Measurements from ENCODE around the gene THAP11.

The THAP11 gene

DNA sequence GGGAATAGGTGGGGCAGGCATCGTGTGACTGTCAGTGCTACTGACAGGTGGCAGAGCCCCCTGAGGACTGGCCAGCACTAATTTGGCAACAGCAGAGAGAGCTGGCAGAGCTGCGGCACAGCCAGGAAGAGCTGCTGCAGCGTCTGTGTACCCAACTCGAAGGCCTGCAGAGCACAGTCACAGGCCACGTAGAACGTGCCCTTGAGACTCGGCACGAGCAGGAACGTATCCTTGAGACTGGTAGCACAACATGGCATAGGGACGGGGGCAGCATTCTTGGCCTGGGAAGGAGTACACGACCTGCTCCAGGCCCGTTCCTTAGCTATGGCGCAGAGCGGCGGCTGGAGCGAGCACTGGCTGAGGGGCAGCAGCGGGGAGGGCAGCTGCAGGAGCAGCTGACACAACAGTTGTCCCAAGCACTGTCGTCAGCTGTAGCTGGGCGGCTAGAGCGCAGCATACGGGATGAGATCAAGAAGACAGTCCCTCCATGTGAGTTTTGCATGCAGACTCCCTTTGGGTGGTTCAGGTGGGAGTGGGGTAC is 39.6 kb downstream of the THAP11 start:
- H3K36me3 ChIP-seq (ENCODE audit: control insufficient read depth, insufficient read depth, low read length), result peaks cover 89% of the 10 kb centered on the region
- no peak for DNase-seq
- H3K27me3 ChIP-seq (replicated peaks; ENCODE audit: control insufficient read depth, insufficient read depth, low read length, poor library complexity, severe bottlenecking), result no peaks in the 10 kb centered on the region
- no peaks in the 10 kb centered on the region for H3K9me3 ChIP-seq (ENCODE audit: control insufficient read depth, low read length)
- no peak overlapping the region for H3K27ac ChIP-seq (ENCODE audit: insufficient read depth, low read length, poor library complexity, severe bottlenecking)
- H3K4me1 ChIP-seq (ENCODE audit: control insufficient read depth, insufficient read depth, low read length, poor library complexity, severe bottlenecking), result peaks cover 3% of the 10 kb centered on the region
- H3K4me3 ChIP-seq (ENCODE audit: insufficient read depth, low read depth, low read length, poor library complexity, severe bottlenecking), result no peak overlapping the region

DNA sequence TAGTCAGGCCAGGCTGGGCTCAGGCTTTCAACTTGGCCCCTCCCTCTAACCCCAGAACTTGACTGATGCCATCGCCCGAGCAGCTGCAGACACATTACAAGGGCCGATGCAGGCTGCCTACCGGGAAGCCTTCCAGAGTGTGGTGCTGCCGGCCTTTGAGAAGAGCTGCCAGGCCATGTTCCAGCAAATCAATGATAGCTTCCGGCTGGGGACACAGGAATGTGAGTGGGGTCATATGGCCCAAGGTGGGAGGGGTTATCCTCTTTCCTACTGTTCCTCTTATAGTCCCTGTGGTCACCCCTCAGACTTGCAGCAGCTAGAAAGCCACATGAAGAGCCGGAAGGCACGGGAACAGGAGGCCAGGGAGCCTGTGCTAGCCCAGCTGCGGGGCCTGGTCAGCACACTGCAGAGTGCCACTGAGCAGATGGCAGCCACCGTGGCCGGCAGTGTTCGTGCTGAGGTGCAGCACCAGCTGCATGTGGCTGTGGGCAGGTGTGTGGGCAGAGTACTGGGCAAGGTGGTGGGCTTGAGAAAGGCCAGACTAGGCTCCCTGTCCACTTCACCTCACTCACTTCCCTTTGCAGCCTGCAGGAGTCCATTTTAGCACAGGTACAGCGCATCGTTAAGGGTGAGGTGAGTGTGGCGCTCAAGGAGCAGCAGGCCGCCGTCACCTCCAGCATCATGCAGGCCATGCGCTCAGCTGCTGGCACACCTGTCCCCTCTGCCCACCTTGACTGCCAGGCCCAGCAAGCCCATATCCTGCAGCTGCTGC is 40.4 kb downstream of the THAP11 start:
- no peak for DNase-seq
- H3K36me3 ChIP-seq (ENCODE audit: control insufficient read depth, insufficient read depth, low read length), result peaks cover 83% of the 10 kb centered on the region

DNA sequence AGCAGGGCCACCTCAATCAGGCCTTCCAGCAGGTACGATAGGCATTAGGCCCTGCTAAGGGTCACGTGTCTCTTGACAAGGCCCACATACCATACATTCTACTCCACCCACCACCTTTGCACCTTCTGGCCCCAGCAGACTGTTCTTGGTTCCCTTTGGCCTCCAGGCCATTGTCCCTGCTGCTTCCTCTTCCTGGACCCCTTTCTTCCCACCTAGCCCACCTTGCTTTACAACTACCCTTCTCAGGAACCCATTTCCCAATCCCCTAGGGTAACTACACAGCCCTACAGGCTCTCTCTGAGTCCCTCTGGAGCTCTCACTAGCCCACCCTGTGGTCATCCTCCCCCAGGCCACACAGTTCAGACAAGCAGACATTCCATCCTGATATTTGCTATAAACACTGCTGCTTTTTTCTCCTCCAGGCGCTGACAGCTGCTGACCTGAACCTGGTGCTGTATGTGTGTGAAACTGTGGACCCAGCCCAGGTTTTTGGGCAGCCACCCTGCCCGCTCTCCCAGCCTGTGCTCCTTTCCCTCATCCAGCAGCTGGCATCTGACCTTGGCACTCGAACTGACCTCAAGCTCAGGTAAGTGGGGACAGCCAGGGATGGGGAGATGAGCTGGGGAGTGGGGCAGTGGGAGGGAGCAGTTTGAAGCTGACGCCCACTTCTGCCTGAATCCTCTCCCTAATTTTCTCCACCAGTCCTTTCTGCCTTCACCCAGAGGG is 41.2 kb downstream of the THAP11 start:
- Histone ChIP-seq H3K4me3 (ENCODE audit: insufficient read depth, low read depth, low read length, poor library complexity, severe bottlenecking) (no peak overlapping the region), H3K27ac (ENCODE audit: insufficient read depth, low read length, poor library complexity, severe bottlenecking) (no peak overlapping the region), H3K27me3 (replicated peaks; ENCODE audit: control insufficient read depth, insufficient read depth, low read length, poor library complexity, severe bottlenecking) (no peaks in the 10 kb centered on the region), H3K4me1 (ENCODE audit: control insufficient read depth, insufficient read depth, low read length, poor library complexity, severe bottlenecking) (no peaks in the 10 kb centered on the region), H3K36me3 (ENCODE audit: control insufficient read depth, insufficient read depth, low read length) (peaks cover 75% of the 10 kb centered on the region), H3K9me3 (ENCODE audit: control insufficient read depth, low read length) (no peaks in the 10 kb centered on the region)
- DNase-seq, result no peak

More for the DNA sequence above, 40.4 kb downstream of the THAP11 start:
- Histone ChIP-seq H3K4me1 (ENCODE audit: control insufficient read depth, insufficient read depth, low read length, poor library complexity, severe bottlenecking) (no peaks in the 10 kb centered on the region), H3K27ac (ENCODE audit: insufficient read depth, low read length, poor library complexity, severe bottlenecking) (no peak overlapping the region), H3K4me3 (ENCODE audit: insufficient read depth, low read depth, low read length, poor library complexity, severe bottlenecking) (no peak overlapping the region), H3K9me3 (ENCODE audit: control insufficient read depth, low read length) (no peaks in the 10 kb centered on the region), H3K27me3 (replicated peaks; ENCODE audit: control insufficient read depth, insufficient read depth, low read length, poor library complexity, severe bottlenecking) (no peaks in the 10 kb centered on the region)

DNA sequence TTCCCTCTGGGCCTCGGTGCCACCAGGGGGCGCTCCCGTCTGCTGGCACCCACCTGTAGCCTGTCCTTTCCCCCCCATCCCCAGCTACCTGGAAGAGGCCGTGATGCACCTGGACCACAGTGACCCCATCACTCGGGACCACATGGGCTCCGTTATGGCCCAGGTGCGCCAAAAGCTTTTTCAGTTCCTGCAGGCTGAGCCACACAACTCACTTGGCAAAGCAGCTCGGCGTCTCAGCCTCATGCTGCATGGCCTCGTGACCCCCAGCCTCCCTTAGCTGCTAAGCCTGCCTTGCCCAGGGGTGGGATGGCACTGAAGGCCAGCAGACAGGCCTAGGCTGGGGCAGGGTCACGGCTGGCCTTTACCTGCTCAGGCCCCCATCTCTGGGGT is 41.7 kb downstream of the THAP11 start:
- DNase-seq, result peak; percentile 48 to 59 (median 54)
- H3K27ac ChIP-seq (ENCODE audit: insufficient read depth, low read length, poor library complexity, severe bottlenecking), result no peak overlapping the region
- H3K27me3 ChIP-seq (replicated peaks; ENCODE audit: control insufficient read depth, insufficient read depth, low read length, poor library complexity, severe bottlenecking), result no peaks in the 10 kb centered on the region
- no peaks in the 10 kb centered on the region for H3K9me3 ChIP-seq (ENCODE audit: control insufficient read depth, low read length)
- H3K4me3 ChIP-seq (ENCODE audit: insufficient read depth, low read depth, low read length, poor library complexity, severe bottlenecking), result no peak overlapping the region
- H3K4me1 ChIP-seq (ENCODE audit: control insufficient read depth, insufficient read depth, low read length, poor library complexity, severe bottlenecking), result no peaks in the 10 kb centered on the region
- H3K36me3 ChIP-seq (ENCODE audit: control insufficient read depth, insufficient read depth, low read length), result peaks cover 70% of the 10 kb centered on the region

DNA sequence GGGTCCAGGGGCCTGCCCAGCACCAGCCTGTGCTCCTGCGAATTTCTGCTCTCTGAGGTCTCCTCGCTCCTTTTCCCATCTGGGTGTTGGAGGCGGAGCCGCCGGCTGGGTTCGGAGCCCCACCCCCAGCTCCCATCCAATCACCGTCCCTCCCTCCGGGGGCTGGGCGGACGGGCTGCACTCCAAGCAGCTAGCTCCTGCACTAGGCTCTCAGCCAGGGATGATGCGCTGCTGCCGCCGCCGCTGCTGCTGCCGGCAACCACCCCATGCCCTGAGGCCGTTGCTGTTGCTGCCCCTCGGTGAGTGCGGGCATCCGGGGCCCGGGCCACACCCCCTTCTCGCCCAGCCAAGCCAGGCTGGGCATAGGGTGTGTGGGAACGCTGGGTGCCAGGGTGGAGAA is 42.6 kb downstream of the THAP11 start, which contains the start of gene NRN1L:
TSS of gene NRN1L (plus strand) at position 202 of the 400 bp plus-strand sequence. CDS start at position 221, 19 bp downstream.
- Histone ChIP-seq H3K4me3 (ENCODE audit: insufficient read depth, low read depth, low read length, poor library complexity, severe bottlenecking) (no peak within 1 kb of the TSS), H3K4me1 (ENCODE audit: control insufficient read depth, insufficient read depth, low read length, poor library complexity, severe bottlenecking) (no peaks in the 10 kb centered on the region), H3K9me3 (ENCODE audit: control insufficient read depth, low read length) (no peaks in the 10 kb centered on the region), H3K27me3 (replicated peaks; ENCODE audit: control insufficient read depth, insufficient read depth, low read length, poor library complexity, severe bottlenecking) (no peaks in the 10 kb centered on the region), H3K27ac (ENCODE audit: insufficient read depth, low read length, poor library complexity, severe bottlenecking) (no peak within 1 kb of the TSS), H3K36me3 (ENCODE audit: control insufficient read depth, insufficient read depth, low read length) (peaks cover 61% of the 10 kb centered on the region)
- DNase-seq, result no peak

DNA sequence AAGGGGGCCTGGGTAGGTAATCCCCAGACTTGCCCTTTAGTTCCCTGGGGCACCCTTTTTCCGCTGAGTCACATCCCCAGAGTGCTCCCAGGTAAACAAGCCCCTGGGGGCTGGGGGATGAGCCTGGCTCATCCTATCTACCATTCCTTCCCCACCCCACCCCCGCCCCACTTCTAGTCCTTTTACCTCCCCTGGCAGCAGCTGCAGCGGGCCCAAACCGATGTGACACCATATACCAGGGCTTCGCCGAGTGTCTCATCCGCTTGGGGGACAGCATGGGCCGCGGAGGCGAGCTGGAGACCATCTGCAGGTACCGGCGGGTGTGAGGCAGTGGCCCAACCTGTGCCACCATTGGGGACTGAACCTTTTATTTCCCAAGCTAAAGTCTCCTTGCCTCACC is 43.4 kb downstream of the THAP11 start:
- Histone ChIP-seq H3K27ac (ENCODE audit: insufficient read depth, low read length, poor library complexity, severe bottlenecking) (no peak overlapping the region), H3K36me3 (ENCODE audit: control insufficient read depth, insufficient read depth, low read length) (peaks cover 53% of the 10 kb centered on the region)
- no peak for DNase-seq

DNA sequence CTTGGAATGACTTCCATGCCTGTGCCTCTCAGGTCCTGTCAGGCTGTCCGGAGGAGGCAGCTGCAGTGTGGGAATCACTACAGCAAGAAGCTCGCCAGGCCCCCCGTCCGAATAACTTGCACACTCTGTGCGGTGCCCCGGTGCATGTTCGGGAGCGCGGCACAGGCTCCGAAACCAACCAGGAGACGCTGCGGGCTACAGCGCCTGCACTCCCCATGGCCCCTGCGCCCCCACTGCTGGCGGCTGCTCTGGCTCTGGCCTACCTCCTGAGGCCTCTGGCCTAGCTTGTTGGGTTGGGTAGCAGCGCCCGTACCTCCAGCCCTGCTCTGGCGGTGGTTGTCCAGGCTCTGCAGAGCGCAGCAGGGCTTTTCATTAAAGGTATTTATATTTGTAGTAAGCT is 43.9 kb downstream of the THAP11 start:
- no peaks in the 10 kb centered on the region for H3K4me1 ChIP-seq (ENCODE audit: control insufficient read depth, insufficient read depth, low read length, poor library complexity, severe bottlenecking)
- no peak overlapping the region for H3K4me3 ChIP-seq (ENCODE audit: insufficient read depth, low read depth, low read length, poor library complexity, severe bottlenecking)
- DNase-seq, result no peak
- no peaks in the 10 kb centered on the region for H3K9me3 ChIP-seq (ENCODE audit: control insufficient read depth, low read length)
- peaks cover 49% of the 10 kb centered on the region for H3K36me3 ChIP-seq (ENCODE audit: control insufficient read depth, insufficient read depth, low read length)
- no peak overlapping the region for H3K27ac ChIP-seq (ENCODE audit: insufficient read depth, low read length, poor library complexity, severe bottlenecking)
- no peaks in the 10 kb centered on the region for H3K27me3 ChIP-seq (replicated peaks; ENCODE audit: control insufficient read depth, insufficient read depth, low read length, poor library complexity, severe bottlenecking)

More for the DNA sequence above, 43.4 kb downstream of the THAP11 start:
- H3K9me3 ChIP-seq (ENCODE audit: control insufficient read depth, low read length), result no peaks in the 10 kb centered on the region
- no peaks in the 10 kb centered on the region for H3K4me1 ChIP-seq (ENCODE audit: control insufficient read depth, insufficient read depth, low read length, poor library complexity, severe bottlenecking)
- H3K27me3 ChIP-seq (replicated peaks; ENCODE audit: control insufficient read depth, insufficient read depth, low read length, poor library complexity, severe bottlenecking), result no peaks in the 10 kb centered on the region
- no peak overlapping the region for H3K4me3 ChIP-seq (ENCODE audit: insufficient read depth, low read depth, low read length, poor library complexity, severe bottlenecking)

DNA sequence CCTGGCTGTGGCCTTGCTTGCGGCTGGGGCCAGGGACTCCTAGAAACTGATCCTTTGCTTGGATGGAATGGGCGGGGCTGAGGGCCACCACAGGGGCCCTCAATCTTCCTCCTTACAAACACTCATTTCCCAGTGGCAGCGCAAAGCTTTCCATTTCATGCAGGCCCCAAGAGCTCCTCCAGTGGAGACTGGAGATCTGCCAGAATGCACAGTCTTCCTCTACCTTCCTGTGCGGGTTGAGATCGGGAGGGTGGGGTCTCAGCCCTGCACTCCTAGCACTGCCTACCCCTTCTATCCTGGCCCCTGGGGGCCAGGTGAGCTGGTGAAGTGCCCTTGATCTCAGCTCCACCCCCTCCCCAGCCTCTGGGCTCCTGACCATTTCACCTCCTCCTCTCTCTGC is 44.3 kb downstream of the THAP11 start:
- peaks cover 44% of the 10 kb centered on the region for H3K36me3 ChIP-seq (ENCODE audit: control insufficient read depth, insufficient read depth, low read length)
- H3K4me1 ChIP-seq (ENCODE audit: control insufficient read depth, insufficient read depth, low read length, poor library complexity, severe bottlenecking), result no peaks in the 10 kb centered on the region
- no peak for DNase-seq

DNA sequence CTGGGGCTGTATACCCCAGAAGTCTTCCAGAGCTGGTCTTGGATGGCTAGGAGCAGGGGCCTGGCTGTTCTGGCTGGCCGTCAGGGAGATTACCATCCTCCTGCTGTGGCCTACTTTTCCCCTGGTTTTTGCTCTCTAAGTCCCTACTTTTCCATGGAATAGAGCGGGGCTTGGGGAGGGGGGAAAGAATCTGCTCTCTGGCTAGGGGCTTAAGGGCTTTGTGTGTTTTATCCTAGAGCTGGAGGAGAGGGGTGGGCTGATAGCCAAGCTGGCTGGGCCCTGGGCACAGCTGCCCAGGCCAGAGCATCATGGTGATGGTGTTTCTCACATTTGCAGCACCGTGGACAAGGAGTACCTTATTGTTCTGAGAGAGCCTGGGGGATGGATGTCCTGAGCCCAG is 46.2 kb downstream of the THAP11 start:
- H3K4me3 ChIP-seq (ENCODE audit: insufficient read depth, low read depth, low read length, poor library complexity, severe bottlenecking), result no peak overlapping the region
- H3K27ac ChIP-seq (ENCODE audit: insufficient read depth, low read length, poor library complexity, severe bottlenecking), result no peak overlapping the region
- H3K9me3 ChIP-seq (ENCODE audit: control insufficient read depth, low read length), result no peaks in the 10 kb centered on the region
- peaks cover 6% of the 10 kb centered on the region for H3K4me1 ChIP-seq (ENCODE audit: control insufficient read depth, insufficient read depth, low read length, poor library complexity, severe bottlenecking)
- no peaks in the 10 kb centered on the region for H3K27me3 ChIP-seq (replicated peaks; ENCODE audit: control insufficient read depth, insufficient read depth, low read length, poor library complexity, severe bottlenecking)
- DNase-seq, result no peak
- peaks cover 25% of the 10 kb centered on the region for H3K36me3 ChIP-seq (ENCODE audit: control insufficient read depth, insufficient read depth, low read length)

More for the DNA sequence above, 44.3 kb downstream of the THAP11 start:
- Histone ChIP-seq H3K27ac (ENCODE audit: insufficient read depth, low read length, poor library complexity, severe bottlenecking) (no peak overlapping the region), H3K9me3 (ENCODE audit: control insufficient read depth, low read length) (no peaks in the 10 kb centered on the region), H3K27me3 (replicated peaks; ENCODE audit: control insufficient read depth, insufficient read depth, low read length, poor library complexity, severe bottlenecking) (no peaks in the 10 kb centered on the region), H3K4me3 (ENCODE audit: insufficient read depth, low read depth, low read length, poor library complexity, severe bottlenecking) (no peak overlapping the region)

DNA sequence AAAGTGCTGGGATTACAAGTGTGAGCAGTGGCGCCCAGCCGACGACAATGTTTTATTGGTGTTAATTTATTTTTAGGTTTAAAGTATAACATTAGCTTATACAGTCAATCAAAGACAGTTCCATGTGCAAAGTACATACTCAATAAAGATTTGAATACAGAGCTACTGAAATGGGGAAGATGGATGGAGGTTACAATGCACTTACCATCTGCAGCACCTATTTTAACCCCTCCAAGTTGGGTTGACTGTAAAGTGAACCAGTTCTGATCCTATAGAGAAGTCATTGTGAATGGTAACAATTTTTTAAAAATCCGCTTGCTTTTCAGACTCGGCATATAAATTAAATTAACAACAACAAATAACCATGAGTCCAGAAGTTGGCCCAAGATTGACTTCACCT is 50.3 kb downstream of the THAP11 start:
- peak overlapping the region; percentile 92 for H3K4me3 ChIP-seq (ENCODE audit: insufficient read depth, low read depth, low read length, poor library complexity, severe bottlenecking)
- H3K27ac ChIP-seq (ENCODE audit: insufficient read depth, low read length, poor library complexity, severe bottlenecking), result no peak overlapping the region
- no peaks in the 10 kb centered on the region for H3K9me3 ChIP-seq (ENCODE audit: control insufficient read depth, low read length)
- H3K36me3 ChIP-seq (ENCODE audit: control insufficient read depth, insufficient read depth, low read length), result no peaks in the 10 kb centered on the region
- DNase-seq, result no peak
- peaks cover 17% of the 10 kb centered on the region for H3K4me1 ChIP-seq (ENCODE audit: control insufficient read depth, insufficient read depth, low read length, poor library complexity, severe bottlenecking)
- H3K27me3 ChIP-seq (replicated peaks; ENCODE audit: control insufficient read depth, insufficient read depth, low read length, poor library complexity, severe bottlenecking), result no peaks in the 10 kb centered on the region

Data from effector memory CD4-positive, alpha-beta T cell (primary cell).